GM12801 (cell line): ENCODE measurements around the gene DNAH17.

Experiments
- CTCF ChIP-seq: IDR thresholded peaks from one replicate; pipeline ENCODE4 v1.5.1; 2011; ENCODE audit warnings: control low read depth; ENCODE audit not compliant: insufficient read length; ENCODE audit errors: extremely low read depth

DNAH17 gene

GRCh38 chr17:78432226-78433012 is 144.8 kb downstream of the DNAH17 start:
- no peak for TF ChIP-seq CTCF

GRCh38 chr17:78431692-78431958 is 145.6 kb downstream of the DNAH17 start:
- no peak for TF ChIP-seq CTCF

GRCh38 chr17:78430892-78431691 is 146.1 kb downstream of the DNAH17 start:
- no peak for TF ChIP-seq CTCF

- no peak for TF ChIP-seq CTCF
These were observed 147.6 kb downstream of the DNAH17 start for GRCh38 chr17:78429618-78429995.

- TF ChIP-seq CTCF, result no peak
These were observed 148.2 kb downstream of the DNAH17 start for GRCh38 chr17:78428836-78429617.

GRCh38 chr17:78428025-78428575 is 149.1 kb downstream of the DNAH17 start:
- no peak for TF ChIP-seq CTCF

- no peak for TF ChIP-seq CTCF
These were observed 150.1 kb downstream of the DNAH17 start for GRCh38 chr17:78427140-78427539.
